NCI-H146 treated with DMSO at 0.1 percent for 48 hours (cell line): ENCODE results near the gene IDI1.
"Not testable (repeated sequence)": the region's sequence is repeated elsewhere in the genome, so short reads cannot be mapped to it uniquely, and the experiment has no call there.

Experiments
- DNase-seq: peaks from one replicate; lab custom pipeline; 2025; ENCODE audit not compliant: unreplicated experiment; lab: John Stamatoyannopoulos, UW

The IDI1 gene

DNA sequence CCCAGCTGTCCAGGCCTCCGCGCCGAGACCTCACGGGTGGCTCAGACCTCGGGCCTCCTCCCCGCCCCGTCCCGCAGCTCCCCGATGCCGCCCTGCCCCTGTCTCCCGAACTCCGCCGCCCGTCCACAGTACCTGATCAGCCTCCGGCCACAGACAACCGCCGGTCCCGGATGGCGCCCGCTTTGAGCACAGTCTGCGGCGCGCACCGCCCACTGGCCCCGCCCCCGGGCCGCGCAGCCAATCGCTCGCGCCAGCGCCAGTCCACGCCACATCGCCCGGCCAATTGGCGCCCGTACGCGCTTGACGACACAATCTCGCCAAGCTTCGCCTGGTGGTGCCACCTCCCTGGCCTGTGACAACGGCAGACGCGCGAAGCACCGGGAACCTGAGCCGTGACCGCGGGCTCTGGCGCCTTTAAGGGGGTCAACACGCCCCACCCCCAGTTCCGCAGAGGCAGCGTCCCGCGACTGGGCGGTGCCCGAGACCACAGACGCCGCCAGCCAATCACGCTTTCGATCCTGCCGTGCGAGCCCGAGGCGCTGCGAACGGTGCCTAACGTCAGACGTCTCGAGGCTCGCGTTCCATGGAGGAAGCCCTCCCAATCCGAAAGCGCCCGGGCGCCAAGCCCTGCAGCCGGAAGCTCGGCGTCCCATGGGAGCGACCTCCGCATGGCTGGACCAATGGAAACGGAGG, at the start of gene IDI1:
Gene IDI1, minus strand, starts transcription at position 388 of the 693 bp plus-strand sequence. Its CDS starts 116 bp downstream, at position 272.
- DNase-seq, result peak; percentile 100

DNA sequence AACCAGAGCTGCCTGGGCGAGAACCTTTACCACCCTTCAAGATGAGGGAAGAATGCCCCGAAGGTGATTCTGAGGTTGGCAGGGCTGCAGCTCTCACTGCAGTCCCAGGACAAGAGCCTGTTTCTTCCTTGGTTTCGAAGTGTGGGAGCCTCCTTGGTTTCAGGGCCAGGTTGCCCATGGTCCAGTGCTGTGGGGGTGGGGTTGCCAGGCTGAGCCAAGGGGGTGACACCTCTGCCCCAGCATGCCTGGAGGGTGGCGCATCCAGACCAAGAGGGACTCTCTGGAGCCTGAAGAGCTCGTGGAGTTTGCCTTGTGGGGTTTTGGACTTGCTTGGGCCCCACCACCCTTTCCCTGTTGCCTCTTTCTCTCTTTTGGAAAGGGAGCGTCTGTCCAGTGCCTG, 48.5 kb upstream of the IDI1 start:
- no peak for DNase-seq

DNA sequence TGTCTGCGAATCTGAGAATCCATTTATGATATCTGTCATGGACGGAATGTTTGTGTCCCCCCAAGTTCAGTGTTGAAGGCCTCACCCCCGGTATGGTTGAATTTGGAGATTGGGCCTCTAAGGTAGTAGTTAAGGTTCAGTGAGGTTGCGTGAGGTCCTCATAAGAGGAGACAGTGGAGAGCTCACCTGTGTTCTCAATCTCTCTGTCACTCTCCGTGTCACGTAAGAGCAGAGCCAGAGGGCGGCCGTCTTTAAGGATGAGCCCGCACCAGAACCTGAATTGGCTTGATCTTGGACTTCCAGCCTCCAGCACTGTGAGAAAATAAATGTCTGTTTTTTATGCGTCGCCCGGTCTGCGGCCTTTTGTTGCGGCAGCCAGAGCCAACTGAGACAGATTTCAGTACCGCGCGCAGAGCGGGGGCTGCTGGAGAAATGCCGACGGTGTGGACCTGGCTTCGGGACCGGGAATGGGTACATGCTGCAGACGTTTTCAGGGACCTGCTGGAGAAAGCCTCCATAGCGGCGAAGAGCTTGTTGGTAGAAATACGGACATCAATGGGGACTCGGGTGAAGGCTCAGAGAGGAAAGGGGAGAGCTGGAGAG, 47.5 kb upstream of the IDI1 start:
- DNase-seq, result no peak

DNA sequence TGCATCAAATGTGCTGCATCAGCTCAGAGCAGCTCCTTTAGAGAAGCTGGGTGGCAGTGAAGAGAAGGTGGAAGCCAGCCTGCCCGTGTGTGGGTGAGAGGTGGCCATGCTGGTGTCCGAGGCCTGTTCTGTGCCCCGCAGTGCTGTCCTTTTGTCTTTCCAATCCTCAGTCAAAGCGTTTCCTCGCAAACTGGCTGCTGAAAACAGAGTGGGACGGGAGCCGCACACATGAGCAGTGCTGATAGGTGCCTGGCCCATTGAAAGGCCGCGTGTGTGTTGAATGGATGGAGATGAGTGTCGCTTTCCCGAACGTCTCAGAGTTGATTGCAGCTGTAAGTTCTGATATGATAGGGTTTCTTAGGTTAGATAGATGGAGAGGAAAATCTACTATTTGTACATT, 46.6 kb upstream of the IDI1 start:
- DNase-seq, result no peak

DNA sequence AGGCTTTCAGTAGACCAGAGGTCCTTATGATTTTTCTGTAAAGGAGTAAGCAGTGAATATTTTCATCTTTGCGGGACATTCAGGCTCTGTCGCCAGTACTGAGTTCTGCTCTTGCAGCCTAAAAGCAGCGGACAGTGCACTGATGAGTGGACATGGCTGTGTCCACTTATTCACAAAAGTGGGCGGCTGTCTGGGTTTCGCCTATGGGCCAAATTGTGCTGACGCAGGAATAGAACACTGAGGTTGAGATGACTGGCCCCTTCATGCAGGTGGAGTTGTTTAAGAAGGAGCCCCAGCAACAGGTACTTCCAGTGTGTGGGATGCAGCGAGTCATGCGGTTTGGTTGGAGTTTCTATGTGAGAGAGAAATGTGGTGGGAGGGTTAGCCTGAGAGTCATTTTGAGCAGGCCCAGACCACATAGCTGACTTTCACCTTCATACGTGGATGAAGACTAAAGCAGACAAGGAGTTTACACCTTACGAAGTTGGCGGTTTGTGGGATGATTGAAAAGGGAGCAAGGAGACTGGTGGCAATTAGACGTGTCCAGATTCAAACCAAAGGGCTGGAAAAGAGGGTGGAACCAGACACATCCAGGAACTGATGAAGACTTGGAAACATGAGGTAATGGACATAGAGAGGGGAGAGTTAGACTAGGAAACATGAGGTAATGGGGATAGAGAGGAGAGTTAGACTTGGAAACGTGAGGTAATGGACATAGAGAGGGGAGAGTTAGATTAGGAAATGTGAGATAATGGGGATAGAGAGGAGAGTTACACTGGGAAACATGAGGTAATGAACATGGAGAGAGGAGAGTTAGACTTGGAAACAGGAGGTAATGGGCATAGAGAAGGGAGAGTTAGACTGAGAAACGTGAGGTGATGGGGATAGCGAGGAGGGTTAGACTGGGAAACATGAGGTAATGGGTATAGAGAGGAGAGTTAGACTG, 45.5 kb upstream of the IDI1 start:
- DNase-seq, result no peak

DNA sequence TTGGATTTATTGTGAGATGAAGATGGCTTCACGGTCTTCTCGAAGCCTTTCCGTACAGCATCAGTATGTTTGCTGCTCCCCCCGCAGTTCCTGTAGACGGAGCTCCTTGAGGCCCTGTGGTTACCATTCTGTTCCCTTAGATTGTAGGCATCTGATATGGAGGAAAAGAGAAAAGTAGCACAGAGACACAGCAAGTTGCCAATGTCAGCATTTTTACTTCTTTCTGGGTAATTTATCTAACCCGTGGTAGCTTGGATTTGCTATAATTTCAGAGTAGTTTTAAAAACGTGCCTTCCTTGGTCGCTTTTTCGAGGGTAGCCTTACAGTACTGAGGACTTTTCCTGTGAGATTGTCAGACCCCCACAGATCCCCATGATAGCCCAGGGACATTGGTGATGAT, 44.8 kb upstream of the IDI1 start:
- no peak for DNase-seq

DNA sequence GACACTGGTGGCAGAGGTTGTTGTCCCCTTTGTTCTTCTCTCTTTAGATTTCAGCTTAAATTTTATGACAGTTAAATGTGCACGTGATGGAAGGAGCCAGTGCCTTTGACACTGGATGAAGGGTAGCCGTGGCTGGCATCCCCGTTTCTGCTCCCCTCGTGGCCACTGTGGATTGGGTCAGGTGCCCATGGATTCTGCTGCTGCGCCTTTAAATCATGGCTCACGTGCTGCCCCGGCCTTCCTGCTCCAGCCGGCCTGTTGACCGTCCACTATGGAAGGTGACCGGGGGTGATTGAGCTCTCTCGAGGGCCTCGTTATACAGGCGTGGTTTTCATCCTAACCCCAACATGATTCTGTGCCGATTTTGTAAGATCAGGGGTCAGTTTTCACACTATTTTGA, 41.8 kb upstream of the IDI1 start:
- no peak for DNase-seq

DNA sequence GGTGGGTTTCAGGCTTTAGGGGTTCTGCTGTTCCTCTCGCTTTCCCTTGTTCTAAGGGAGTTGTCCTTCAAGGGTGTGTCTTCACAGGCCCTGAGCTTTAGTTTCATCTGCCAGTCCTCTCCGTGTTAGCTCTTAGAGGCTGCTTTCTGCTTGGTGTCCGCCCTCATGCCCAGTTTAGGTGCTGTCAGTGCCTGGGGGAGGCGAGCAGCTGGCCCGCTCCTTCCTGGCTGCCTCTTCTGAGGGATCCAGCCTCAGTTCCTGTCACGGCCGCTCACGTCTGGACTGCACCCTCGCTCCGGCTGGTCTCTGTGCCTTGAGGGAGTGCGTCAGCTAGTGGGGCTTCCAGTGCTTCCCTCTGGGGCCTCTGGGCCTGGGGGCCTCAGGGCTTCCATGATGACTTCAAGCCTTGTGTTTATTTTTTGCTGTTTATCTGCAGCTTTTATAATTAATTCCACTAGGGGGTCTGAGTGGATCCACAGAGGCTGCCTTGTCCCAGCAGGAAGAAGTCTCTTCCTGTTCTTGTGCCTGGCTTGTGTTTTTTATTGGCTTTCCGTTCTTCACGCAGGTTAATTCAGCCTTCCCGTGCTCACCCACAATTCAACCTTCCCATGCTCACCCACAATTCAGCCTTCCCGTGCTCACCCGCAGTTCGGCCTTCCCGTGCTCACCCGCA, 40.2 kb upstream of the IDI1 start:
- DNase-seq, result no peak

DNA sequence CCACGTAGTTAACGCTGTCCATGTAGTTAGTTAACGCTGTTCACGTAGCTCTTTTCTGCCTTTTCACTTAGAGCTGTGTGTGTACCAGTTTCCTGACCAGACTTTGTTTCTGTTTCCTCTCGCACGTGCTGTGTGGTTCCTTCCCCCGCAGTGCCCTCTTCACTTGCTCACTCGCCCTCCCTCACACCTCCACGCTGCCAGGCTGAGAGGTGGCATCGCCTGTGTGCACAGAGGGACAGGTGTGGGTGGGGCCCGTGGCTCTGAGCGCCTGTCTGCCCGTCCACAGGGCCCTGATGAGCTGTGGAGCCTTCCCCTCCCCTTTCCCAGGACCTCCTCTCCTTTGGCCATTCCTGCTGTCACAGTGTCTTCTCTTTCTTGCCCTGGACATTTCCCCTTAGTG, 37.9 kb upstream of the IDI1 start:
- no peak for DNase-seq

DNA sequence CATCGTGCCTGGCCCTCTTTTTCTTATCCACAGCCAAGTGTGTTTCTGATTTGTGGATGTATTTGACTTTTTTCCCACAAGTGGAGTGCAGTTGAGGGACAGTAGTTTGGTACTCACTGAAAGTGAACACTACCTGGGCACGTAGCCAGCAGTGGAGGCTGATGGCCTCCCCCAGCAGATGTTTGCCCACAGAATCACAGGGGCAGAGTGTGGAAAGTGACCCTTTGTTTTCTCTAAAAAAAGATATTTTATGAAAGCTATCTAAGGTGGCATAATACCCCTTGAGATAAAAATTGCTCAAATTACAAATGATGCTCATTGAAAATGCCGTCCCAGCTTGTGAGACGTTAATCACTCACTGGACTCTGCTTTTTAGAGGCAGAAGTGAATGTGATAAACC, 36.3 kb upstream of the IDI1 start:
- peak; percentile 65 for DNase-seq

DNA sequence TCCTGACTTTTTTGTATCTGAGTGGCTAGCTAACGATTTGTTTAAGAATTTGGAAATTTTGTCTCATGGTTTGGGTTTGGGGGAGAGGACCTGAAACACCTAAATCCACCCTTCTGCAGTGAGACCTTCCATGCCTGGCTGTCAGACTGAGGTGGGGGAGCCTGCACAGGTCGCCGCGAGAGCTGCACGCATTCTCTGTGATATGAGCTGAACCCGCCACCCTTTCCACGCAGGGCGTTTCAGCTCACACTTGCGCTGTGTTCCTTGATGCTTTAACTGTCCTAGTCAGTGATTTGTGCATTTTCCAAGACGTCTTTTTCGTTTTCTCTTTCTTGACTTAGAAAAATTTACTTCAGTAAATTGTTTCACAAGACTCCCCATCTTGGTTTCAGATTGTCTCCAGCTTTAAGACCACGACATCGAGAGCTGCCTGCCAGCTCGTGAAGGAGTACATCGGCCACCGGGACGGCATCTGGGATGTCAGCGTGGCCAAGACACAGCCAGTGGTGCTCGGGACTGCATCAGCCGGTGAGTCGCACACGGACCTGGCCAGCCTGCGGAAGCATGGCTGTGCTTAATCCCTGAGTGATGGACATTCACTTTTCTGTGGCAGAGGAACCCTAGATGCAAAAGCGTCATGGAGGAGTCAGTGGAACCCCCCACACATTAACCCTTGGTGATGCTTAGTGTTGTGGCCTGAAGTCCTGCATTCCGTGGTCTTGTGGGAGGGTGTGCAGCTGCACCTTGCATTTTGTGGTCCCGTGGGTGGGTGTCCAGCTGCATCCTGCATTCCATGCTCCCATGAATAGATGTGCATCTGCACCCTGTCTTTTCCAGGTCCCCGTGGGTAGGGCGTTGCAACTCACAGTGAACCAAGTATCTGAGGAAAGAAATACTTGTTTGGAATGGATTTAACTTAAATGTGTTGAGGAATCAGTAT, 35.4 kb upstream of the IDI1 start:
- DNase-seq, result no peak

DNA sequence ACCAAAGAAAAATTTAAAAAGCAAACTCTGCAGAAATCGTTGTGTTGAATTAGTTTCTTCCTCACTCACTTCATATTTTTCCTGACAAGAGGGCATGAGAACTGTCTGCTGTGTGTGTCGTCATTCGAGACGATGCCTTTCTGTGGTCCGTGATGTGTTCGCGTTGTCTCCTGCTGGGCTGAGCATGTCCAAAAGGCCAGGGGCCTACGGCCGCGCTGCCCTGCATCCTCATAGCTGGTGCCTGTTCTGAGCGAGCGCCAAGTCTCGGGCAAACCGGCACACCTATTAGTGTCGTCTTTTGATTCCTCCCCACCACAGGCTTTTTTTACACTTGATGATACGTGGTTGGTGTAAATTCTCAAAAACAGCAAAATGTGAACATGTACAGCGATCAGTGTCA, 34.7 kb upstream of the IDI1 start:
- DNase-seq, result no peak

DNA sequence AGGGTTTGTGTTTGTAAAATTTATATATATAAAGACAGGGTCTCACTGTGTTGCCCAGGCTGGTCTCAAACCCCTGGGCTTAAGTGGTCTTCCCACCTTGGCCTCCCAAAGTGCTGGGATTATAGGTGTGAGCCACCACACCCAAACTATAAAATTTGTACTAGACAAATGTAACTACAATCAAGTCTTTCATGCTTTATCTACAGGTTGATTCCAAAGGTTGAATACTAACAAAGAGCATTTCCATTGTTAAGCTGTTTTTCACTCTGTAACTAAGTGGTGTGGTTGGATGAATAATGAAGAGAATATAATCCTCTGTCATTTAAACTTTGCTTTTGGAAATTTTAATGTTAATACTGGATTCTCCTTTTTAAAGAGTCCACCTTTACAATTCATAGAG, 29.7 kb upstream of the IDI1 start:
- DNase-seq, result no peak

DNA sequence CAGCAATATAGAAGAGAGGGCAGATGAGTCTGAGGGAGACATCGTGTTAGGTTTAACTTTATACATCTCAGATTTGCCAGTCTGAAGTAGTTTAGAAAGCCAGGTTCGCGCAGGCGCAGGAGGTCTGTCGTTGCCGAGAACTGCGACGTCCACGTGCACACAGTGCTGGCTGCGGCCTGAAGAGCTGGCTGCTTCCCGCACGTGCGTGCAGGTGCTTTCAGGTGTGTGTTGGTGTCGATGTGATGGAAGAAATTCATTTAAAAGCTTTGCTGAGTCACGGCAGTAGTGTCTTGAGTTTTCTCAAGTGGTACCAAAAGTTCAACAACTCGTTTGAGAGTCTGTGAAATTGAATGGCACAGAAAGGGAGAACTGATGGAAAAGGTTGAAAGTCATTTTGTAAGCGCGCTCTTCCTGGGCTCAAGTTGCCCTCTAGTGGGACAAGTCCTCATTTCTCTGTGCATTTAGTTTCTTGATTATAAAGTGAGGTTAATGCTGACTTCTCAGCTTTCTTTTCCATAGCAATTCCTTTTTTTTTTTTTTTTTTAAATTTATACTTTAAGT, 25.9 kb upstream of the IDI1 start:
- DNase-seq, result no peak

DNA sequence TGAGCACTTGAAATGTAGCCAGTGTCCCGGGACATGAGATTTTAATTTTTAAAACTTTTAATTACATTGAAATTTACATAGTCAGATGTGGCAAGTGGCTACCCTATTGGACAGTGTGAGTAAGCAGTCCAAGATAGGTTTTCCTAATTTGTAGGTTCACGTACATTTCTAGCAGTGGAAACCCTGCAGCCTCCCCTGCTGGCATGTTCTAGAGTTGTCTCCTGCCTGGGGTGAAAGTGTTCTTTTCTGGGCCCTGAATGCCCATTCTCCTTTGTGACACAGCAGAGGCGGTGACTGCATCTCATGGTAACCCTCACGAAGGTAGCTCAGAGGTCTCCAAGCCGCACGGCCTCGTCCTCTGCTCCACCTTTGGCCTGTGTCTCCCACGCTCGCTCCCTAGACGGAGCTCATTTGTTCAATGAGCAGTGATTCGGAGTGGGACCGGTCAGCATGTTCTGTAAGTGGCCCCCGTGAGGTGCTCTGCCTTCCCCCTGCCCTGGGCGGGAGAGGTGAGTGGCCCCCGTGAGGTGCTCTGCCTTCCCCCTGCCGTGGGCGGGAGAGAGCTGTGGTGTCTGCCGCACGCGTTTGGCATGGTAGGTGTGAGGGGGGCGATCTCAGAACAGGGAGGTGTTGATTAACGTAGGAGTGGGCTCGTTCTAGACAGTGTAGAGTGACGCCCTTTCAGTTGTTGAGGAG, 25.3 kb upstream of the IDI1 start:
- DNase-seq, result no peak

DNA sequence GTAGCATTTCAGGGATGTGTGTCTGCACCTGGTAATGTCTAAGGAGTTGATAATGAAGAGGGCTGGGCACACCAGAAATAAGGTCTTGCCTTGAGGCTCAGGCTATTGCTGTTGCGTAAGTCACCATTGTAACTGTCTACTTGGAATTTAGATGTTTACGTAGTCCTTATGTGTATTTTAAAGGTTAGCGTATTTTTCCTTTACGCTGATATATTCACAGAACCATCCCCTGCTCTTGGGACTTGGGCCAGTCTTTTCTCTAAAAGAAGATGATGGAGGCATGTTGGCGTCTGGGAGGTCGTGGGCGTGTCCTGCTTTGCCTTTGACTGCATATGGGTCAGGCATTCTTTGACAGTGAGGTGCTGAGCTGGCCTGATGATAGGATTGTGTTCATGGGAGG, 22.0 kb upstream of the IDI1 start:
- DNase-seq, result no peak

DNA sequence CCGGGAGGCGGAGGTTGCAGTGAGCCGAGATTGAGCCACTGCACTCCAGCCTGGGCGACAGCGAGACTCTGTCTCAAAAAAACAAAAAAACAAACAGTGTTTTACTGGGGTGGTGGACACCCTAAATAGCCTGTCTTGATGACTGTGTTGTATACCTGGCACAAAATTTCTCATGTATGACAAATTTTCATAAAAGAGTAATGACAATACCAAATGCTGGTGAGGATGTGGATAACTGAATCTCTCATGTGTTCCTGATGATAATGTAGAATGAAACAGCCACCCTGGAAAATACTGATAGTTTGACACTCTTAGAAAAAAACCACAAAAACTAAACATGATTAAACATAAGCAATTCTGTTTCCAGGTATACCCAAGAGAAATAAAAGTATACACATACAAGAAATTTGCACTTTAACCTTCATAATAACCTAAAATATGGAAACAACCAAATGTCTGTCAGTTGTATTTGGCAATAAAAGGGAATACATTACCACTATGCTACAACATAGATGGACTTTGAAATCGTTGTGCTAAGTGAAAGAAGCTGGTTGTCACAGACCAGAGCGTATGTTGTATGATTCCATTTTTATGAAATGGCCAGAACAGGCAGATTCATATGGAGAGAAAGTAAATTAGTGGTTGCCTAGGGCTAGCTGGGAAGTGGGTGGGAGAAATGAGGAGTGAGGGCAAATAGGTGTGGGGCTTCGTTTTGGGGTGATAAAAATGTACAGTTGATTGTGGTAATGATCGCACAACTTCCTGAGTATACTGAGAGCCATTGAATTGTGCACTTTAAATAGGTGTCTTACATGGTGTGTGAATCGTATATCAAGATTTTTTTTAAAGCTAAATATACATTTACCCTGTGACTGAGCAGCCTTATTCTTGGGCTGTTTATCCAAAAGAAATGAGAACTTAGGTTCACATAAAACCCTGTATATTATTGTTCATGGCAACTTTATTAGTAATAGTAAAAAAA, 19.8 kb upstream of the IDI1 start:
- no peak for DNase-seq

DNA sequence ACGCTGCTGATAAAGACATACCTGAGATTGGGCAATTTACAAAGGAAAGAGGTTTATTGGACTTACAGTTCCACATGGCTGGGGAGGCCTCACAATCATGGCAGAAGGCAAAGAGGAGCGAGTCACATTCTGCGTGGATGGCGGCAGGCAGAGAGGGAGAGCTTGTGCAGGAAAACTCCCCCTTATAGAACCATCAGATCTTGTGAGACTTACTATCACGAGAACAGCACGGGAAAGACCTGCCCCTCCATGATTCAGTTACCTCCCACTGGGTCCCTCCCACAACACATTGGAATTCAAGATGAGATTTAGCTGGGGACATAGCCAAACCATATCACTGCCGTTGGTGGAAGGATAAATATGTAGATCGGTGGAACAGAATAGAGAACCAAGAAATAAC, 17.8 kb upstream of the IDI1 start:
- not testable (repeated sequence) for DNase-seq
